Nephron progenitor cell (in vitro differentiated cells): ENCODE data around the gene MYD88.
A peak's percentile ranks its signal among the peaks of the same experiment; 100 is the strongest.

Experiments
- DNase-seq: peaks from one replicate; pipeline ENCODE4 v3.0.0; 2021
- H3K27ac Mint-ChIP-seq: 2 replicates; pipeline ENCODE4 v1.8.0; 2021; ENCODE audit warnings: mild to moderate bottlenecking, moderate library complexity, mixed read lengths
- H3K27me3 Mint-ChIP-seq: 2 replicates; pipeline ENCODE4 v1.8.0; 2021; ENCODE audit warnings: mild to moderate bottlenecking, low read depth, mixed read lengths; ENCODE audit not compliant: poor library complexity
- H3K36me3 Mint-ChIP-seq: 2 replicates; pipeline ENCODE4 v1.8.0; 2021; ENCODE audit warnings: low read depth, mixed read lengths
- H3K4me1 Mint-ChIP-seq: 2 replicates; pipeline ENCODE4 v1.8.0; 2021; ENCODE audit warnings: mixed read lengths
- H3K4me3 Mint-ChIP-seq: 2 replicates; pipeline ENCODE4 v1.8.0; 2021; ENCODE audit warnings: mild to moderate bottlenecking, moderate library complexity, mixed read lengths
- H3K9me3 Mint-ChIP-seq: 2 replicates; pipeline ENCODE4 v1.8.0; 2021; ENCODE audit warnings: mild to moderate bottlenecking, moderate library complexity, mixed read lengths
- CTCF ChIP-seq: fragments of 200-600 bp; sonication (generic); IDR thresholded peaks from 2 replicates; pipeline ENCODE4 v1.5.0; 2021; ENCODE audit warnings: antibody characterized with exemption

Gene MYD88

GRCh38 chr3:38167591-38167990 is 29.1 kb downstream of the MYD88 start:
- TF ChIP-seq CTCF: no peak
- no peak for DNase-seq
- Mint-ChIP-seq H3K4me1 (peaks cover 51% of the 10 kb centered on the region), H3K27ac (no peak overlapping the region), H3K36me3 (peaks cover 24% of the 10 kb centered on the region), H3K9me3 (no peaks in the 10 kb centered on the region), H3K4me3 (peak overlapping the region; percentile 99), H3K27me3 (no peaks in the 10 kb centered on the region)

- no peak for TF ChIP-seq CTCF
- peaks cover 51% of the 10 kb centered on the region for H3K4me1 Mint-ChIP-seq
- H3K4me3 Mint-ChIP-seq: peak overlapping the region; percentile 1
- no peak overlapping the region for H3K27ac Mint-ChIP-seq
- DNase-seq: no peak
- H3K9me3 Mint-ChIP-seq: no peaks in the 10 kb centered on the region
- H3K36me3 Mint-ChIP-seq: peaks cover 24% of the 10 kb centered on the region
- H3K27me3 Mint-ChIP-seq: no peaks in the 10 kb centered on the region
Measured at GRCh38 chr3:38168151-38169026, 29.9 kb downstream of the MYD88 start.

- H3K36me3 Mint-ChIP-seq: peaks cover 24% of the 10 kb centered on the region
- no peak for DNase-seq
- no peak overlapping the region for H3K4me3 Mint-ChIP-seq
- H3K27me3 Mint-ChIP-seq: peaks cover 3% of the 10 kb centered on the region
- H3K9me3 Mint-ChIP-seq: no peaks in the 10 kb centered on the region
- no peak for TF ChIP-seq CTCF
- H3K4me1 Mint-ChIP-seq: peaks cover 55% of the 10 kb centered on the region
- H3K27ac Mint-ChIP-seq: no peak overlapping the region
Measured at GRCh38 chr3:38169027-38169317, 30.5 kb downstream of the MYD88 start.

GRCh38 chr3:38170722-38171121 is 32.3 kb downstream of the MYD88 start:
- DNase-seq: no peak
- H3K27me3 Mint-ChIP-seq: peaks cover 3% of the 10 kb centered on the region
- H3K9me3 Mint-ChIP-seq: no peaks in the 10 kb centered on the region
- no peak overlapping the region for H3K4me3 Mint-ChIP-seq
- H3K36me3 Mint-ChIP-seq: peaks cover 29% of the 10 kb centered on the region
- TF ChIP-seq CTCF: no peak
- H3K4me1 Mint-ChIP-seq: peaks cover 49% of the 10 kb centered on the region
- H3K27ac Mint-ChIP-seq: peak overlapping the region; percentile 66

GRCh38 chr3:38171622-38172021 is 33.2 kb downstream of the MYD88 start:
- peaks cover 3% of the 10 kb centered on the region for H3K27me3 Mint-ChIP-seq
- H3K4me3 Mint-ChIP-seq: no peak overlapping the region
- TF ChIP-seq CTCF: no peak
- H3K27ac Mint-ChIP-seq: no peak overlapping the region
- H3K9me3 Mint-ChIP-seq: no peaks in the 10 kb centered on the region
- peaks cover 40% of the 10 kb centered on the region for H3K4me1 Mint-ChIP-seq
- peaks cover 24% of the 10 kb centered on the region for H3K36me3 Mint-ChIP-seq
- no peak for DNase-seq

- H3K27me3 Mint-ChIP-seq: peaks cover 3% of the 10 kb centered on the region
- TF ChIP-seq CTCF: no peak
- H3K36me3 Mint-ChIP-seq: peaks cover 17% of the 10 kb centered on the region
- no peaks in the 10 kb centered on the region for H3K9me3 Mint-ChIP-seq
- H3K27ac Mint-ChIP-seq: peak overlapping the region; percentile 13
- H3K4me3 Mint-ChIP-seq: no peak overlapping the region
- peaks cover 22% of the 10 kb centered on the region for H3K4me1 Mint-ChIP-seq
- no peak for DNase-seq
Measured at GRCh38 chr3:38173834-38174418, 35.5 kb downstream of the MYD88 start.
